HL-60 (cell line): ENCODE measurements around the gene RTL10.

Experiments
- CTCF ChIP-seq: IDR thresholded peaks from one replicate; pipeline ENCODE4 v1.5.1; 2011; ENCODE audit warnings: low read length, control low read depth, inconsistent platforms; ENCODE audit not compliant: insufficient read depth
- POLR2AphosphoS5 ChIP-seq: IDR thresholded peaks from 2 replicates; pipeline ENCODE4 v1.6.1; 2012; ENCODE audit warnings: low read depth
- SPI1 ChIP-seq: IDR thresholded peaks from 2 replicates; pipeline ENCODE4 v1.6.1; 2012; ENCODE audit warnings: low read depth, mild to moderate bottlenecking, borderline replicate concordance

GRCh38 chr22:19851291-19852176 is 3.1 kb downstream of the RTL10 start:
- no peak for TF ChIP-seq CTCF
- no peak for TF ChIP-seq POLR2AphosphoS5
- TF ChIP-seq SPI1: no peak
